Ishikawa (cell line): ENCODE data around the gene RHBDL3.

ENCODE experiments used
- CEBPB ChIP-seq: IDR thresholded peaks from 2 replicates; pipeline ENCODE4 v1.6.1; 2012
- CREB1 ChIP-seq: IDR thresholded peaks from 2 replicates; pipeline ENCODE4 v1.6.1; 2012; ENCODE audit warnings: low read depth
- EGR1 ChIP-seq: IDR thresholded peaks from 2 replicates; pipeline ENCODE4 v1.6.1; 2012
- EP300 ChIP-seq: IDR thresholded peaks from 2 replicates; pipeline ENCODE4 v1.6.1; 2012; ENCODE audit warnings: borderline replicate concordance
- FOXM1 ChIP-seq: IDR thresholded peaks from 2 replicates; pipeline ENCODE4 v1.6.1; 2012; ENCODE audit warnings: low read depth, borderline replicate concordance
- NFIC ChIP-seq: IDR thresholded peaks from 2 replicates; pipeline ENCODE4 v1.6.1; 2012
- RAD21 ChIP-seq: IDR thresholded peaks from 2 replicates; pipeline ENCODE4 v1.6.1; 2012; ENCODE audit warnings: low read depth
- TAF1 ChIP-seq: IDR thresholded peaks from 2 replicates; pipeline ENCODE4 v1.6.1; 2012; ENCODE audit warnings: low read depth, mild to moderate bottlenecking
- TCF12 ChIP-seq: IDR thresholded peaks from 2 replicates; pipeline ENCODE4 v1.6.1; 2012; ENCODE audit warnings: low read depth
- TEAD4 ChIP-seq: IDR thresholded peaks from 2 replicates; pipeline ENCODE4 v1.6.1; 2012
- YY1 ChIP-seq: IDR thresholded peaks from 2 replicates; pipeline ENCODE4 v1.6.1; 2012; ENCODE audit warnings: low read depth
- ZBTB7A ChIP-seq: IDR thresholded peaks from 2 replicates; pipeline ENCODE4 v1.6.1; 2012; ENCODE audit warnings: low read depth
- TF ChIP-seq, protein P1 (sequence below): IDR thresholded peaks from 2 replicates; pipeline ENCODE4 v1.6.1; 2012
- TF ChIP-seq, protein P2 (sequence below): IDR thresholded peaks from 2 replicates; pipeline ENCODE4 v1.6.1; 2012; ENCODE audit warnings: low read depth, mild to moderate bottlenecking
- TF ChIP-seq, protein P3 (sequence below): IDR thresholded peaks from 2 replicates; pipeline ENCODE4 v1.6.1; 2012

Gene RHBDL3

DNA sequence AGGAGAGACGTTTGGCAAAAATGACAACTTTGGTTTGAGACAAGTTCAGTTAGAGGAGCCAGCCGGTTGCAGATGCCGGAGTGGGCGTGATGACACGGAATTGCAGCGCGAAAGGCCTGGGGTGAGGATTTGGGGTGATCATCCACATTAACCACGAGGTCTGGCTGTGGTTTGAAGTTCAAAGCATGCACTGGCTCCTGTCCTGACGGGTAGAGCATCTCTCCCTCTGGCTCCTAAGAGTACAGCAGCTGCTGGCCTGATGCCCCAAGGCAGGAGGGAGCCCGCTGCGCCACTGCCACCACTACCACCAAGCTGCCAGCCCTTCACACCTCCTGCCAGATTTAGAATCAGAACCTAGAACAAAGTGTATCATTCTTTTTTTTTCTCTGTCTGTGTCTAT lies 3.7 kb downstream of the RHBDL3 start:
- no peak for TF ChIP-seq YY1
- TF ChIP-seq, protein P1, sequence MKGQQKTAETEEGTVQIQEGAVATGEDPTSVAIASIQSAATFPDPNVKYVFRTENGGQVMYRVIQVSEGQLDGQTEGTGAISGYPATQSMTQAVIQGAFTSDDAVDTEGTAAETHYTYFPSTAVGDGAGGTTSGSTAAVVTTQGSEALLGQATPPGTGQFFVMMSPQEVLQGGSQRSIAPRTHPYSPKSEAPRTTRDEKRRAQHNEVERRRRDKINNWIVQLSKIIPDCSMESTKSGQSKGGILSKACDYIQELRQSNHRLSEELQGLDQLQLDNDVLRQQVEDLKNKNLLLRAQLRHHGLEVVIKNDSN, result no peak
- no peak for TF ChIP-seq CEBPB
- TF ChIP-seq, protein P2, sequence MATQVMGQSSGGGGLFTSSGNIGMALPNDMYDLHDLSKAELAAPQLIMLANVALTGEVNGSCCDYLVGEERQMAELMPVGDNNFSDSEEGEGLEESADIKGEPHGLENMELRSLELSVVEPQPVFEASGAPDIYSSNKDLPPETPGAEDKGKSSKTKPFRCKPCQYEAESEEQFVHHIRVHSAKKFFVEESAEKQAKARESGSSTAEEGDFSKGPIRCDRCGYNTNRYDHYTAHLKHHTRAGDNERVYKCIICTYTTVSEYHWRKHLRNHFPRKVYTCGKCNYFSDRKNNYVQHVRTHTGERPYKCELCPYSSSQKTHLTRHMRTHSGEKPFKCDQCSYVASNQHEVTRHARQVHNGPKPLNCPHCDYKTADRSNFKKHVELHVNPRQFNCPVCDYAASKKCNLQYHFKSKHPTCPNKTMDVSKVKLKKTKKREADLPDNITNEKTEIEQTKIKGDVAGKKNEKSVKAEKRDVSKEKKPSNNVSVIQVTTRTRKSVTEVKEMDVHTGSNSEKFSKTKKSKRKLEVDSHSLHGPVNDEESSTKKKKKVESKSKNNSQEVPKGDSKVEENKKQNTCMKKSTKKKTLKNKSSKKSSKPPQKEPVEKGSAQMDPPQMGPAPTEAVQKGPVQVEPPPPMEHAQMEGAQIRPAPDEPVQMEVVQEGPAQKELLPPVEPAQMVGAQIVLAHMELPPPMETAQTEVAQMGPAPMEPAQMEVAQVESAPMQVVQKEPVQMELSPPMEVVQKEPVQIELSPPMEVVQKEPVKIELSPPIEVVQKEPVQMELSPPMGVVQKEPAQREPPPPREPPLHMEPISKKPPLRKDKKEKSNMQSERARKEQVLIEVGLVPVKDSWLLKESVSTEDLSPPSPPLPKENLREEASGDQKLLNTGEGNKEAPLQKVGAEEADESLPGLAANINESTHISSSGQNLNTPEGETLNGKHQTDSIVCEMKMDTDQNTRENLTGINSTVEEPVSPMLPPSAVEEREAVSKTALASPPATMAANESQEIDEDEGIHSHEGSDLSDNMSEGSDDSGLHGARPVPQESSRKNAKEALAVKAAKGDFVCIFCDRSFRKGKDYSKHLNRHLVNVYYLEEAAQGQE, result no peak
- TF ChIP-seq ZBTB7A, result no peak
- TF ChIP-seq TAF1, result no peak
- TF ChIP-seq TCF12, result no peak
- TF ChIP-seq CREB1, result no peak
- no peak for TF ChIP-seq RAD21
- TF ChIP-seq EGR1, result no peak

DNA sequence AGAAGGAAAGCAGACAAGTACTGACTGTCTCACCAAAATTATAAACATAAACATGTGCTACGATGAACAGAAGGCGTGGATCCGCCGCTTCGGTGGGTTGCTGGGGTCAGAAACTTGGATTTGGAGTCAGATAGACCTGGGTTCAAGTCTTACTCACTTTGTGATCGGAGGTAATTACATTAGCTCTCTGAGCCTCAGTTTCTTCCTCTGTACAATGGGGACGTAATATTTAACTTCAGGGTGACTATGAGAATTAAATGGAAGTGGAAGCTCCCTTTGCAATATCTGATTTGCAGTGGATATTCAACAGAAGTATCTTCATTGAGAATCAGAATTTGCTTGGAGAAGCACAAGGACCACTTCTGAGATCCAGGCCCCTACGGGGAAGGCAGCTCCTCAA lies 6.2 kb downstream of the RHBDL3 start:
- TF ChIP-seq RAD21, result no peak
- no peak for TF ChIP-seq TEAD4
- no peak for TF ChIP-seq TAF1
- TF ChIP-seq CREB1, result no peak
- TF ChIP-seq EGR1, result no peak
- TF ChIP-seq EP300, result no peak
- TF ChIP-seq ZBTB7A, result no peak
- TF ChIP-seq, protein P2, result no peak
- TF ChIP-seq CEBPB, result no peak
- TF ChIP-seq YY1, result no peak
- TF ChIP-seq FOXM1, result no peak
- TF ChIP-seq, protein P1, result no peak
- no peak for TF ChIP-seq TCF12
- TF ChIP-seq, protein P3, sequence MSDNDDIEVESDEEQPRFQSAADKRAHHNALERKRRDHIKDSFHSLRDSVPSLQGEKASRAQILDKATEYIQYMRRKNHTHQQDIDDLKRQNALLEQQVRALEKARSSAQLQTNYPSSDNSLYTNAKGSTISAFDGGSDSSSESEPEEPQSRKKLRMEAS, result no peak

DNA sequence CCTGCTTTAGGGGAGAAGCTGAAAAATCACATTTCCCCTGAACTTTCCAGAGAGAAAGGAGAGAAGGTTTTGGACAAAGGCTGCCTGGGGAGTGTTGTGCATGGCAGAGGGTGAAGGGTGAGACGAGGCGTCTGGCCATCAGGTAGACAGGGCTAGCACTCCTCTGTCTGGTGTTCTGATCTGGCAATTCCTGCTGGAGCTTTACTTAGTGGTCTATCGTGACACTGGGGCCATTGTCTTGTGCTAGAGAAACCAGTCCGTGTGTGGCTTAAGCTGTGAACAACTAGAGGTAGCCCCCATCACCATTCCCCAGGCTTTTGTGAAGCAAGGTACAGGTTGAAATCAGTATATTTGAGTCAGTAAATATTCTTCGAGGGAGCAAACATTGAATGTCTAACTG lies 8.5 kb downstream of the RHBDL3 start:
- no peak for TF ChIP-seq TEAD4
- TF ChIP-seq TCF12, result no peak

DNA sequence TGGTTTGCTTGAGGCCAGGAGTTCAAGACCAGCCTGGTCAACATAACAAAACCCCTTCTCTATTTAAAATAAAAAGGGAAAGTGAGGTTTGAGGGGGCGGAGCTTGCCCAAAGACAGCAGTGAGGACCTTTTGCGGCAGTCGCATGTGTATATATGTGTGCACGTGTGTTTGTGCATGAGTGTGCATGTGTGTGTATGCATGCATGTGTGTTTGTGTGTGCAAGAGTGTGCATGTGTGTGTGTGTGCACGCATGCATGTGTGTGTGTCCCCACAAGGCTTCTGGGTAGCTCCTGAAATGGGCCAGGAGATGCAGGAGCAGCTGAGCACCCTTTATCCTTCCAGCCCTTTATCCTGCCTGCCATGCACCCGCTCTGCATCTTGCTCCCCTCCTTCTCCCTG lies 9.0 kb downstream of the RHBDL3 start:
- TF ChIP-seq, protein P3, result no peak
- no peak for TF ChIP-seq TEAD4
- no peak for TF ChIP-seq TAF1
- TF ChIP-seq EP300, result no peak
- TF ChIP-seq NFIC, result no peak
- TF ChIP-seq ZBTB7A, result no peak
- no peak for TF ChIP-seq FOXM1
- TF ChIP-seq CEBPB, result no peak
- TF ChIP-seq, protein P1, result no peak
- no peak for TF ChIP-seq TCF12
- TF ChIP-seq EGR1, result no peak
- TF ChIP-seq RAD21, result no peak
- TF ChIP-seq, protein P2, result no peak
- TF ChIP-seq YY1, result no peak
- no peak for TF ChIP-seq CREB1
